ENCODE results near the gene C2orf68.

- TF ChIP-seq STAT5B (CRISPR knock-in tag; IDR thresholded peaks at IDR 0.05) (no peak), RB1 (IDR thresholded peaks at IDR 0.05; ENCODE audit: low read depth) (peak; percentile 63; the same call in 1 of the 2 replicates), ZNF12 (CRISPR knock-in tag; IDR thresholded peaks at IDR 0.05) (no peak), ZBTB26 (CRISPR knock-in tag; IDR thresholded peaks at IDR 0.05) (peak; percentile 67; the same call in 1 of the 2 replicates), CAMTA2 (CRISPR knock-in tag; conservative IDR thresholded peaks at IDR 0.05) (no peak), CTCF (IDR thresholded peaks at IDR 0.05 in 2 of 3, conservative IDR thresholded peaks at IDR 0.05 in 1 of 3; ENCODE audit: insufficient read depth in 2 of 3, low read depth in 1 of 3, low read length in 3 of 3) (no peak)
These were observed 16.4 kb downstream of the C2orf68 start, which contains the start of gene RNF181 for GRCh38 chr2:85595301-85596025.
